HG02678 (cell line): Measurements from ENCODE around the gene TOE1.
"Not testable (repeated sequence)": the region's sequence is repeated elsewhere in the genome, so short reads cannot be mapped to it uniquely, and the experiment has no call there.

Experiments used
- ATAC-seq: cut with Tn5 transposase; IDR thresholded peaks from one replicate; pipeline ENCODE4 v1.9.1; 2021; ENCODE audit warnings: mild to moderate bottlenecking, moderate library complexity; ENCODE audit not compliant: unreplicated experiment

Gene TOE1

DNA sequence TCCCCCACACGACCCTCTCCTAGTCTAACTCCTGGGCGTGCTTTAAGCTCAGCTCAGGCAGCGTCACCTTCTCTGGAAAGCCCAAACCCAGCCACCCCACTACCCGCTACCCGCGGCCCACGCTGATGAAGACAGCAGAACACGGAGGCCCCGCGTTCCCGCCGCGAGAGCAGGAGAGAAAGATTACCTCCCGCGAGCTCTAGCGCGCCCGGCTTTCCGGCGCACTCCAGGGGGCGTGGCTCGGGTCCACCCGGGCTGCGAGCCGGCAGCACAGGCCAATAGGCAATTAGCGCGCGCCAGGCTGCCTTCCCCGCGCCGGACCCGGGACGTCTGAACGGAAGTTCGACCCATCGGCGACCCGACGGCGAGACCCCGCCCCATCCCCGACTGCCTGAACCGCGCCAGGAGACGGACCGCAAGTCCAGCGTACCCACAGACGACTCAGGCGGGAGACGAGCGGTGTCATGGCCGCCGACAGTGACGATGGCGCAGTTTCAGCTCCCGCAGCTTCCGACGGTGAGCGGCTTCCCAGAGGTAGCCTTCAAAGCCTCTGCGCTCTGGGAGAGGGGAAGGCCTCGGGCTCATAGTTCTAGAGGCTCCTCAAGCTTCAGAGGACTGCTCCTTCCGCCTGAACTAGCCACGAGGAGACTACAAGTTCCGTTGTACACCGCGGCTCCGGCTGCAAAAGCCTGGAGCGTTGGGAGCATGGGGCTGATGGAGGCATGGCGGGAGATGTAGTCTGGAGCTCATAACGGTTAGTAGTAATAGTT lies at the start of gene TOE1, which contains the start of gene MUTYH:
TSS of gene TOE1 (plus strand) at position 382 of the 770 bp plus-strand sequence. CDS start at position 465, 83 bp downstream.
TSS of gene MUTYH (minus strand) at position 652 of the 770 bp plus-strand sequence. CDS start 5,935 bp downstream, outside the sequence.
- ATAC-seq = peak; percentile 88

DNA sequence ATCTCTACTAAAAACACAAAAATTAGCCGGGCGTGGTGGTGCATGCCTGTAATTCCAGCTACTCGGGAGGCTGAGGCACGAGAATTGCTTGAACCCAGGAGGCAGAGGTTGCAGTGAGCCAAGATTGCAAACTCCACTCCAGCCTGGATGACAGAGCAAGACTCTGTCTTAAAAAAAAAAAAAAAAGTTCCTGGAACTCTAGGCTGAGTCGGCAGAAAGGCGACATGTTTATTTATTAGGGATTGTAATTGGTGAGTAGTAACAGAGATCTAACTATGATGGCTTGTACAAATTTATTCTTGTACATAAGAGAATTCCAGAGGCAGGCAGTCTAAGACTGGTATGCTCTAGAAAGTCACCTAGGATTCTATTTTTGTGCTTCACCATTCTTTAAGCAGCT lies 49.0 kb upstream of the TOE1 start:
- not testable (repeated sequence) for ATAC-seq

DNA sequence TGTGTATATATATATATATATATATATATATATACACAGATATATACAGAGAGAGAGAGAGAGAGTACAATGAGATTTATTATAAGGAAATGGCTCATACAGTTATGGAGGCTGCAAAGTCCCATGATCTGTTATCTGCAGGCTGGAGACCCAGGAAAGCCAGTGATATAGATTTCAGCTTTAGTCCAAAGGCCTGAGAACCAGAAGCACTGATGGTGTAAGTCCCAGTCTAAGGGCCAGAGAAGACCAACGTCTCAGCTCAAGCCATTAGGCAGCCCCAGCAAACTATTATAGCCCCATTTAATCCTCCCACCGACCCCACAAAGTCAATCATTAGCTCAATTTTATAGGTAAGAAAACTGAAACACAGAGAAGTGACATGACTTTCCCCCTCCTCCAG lies 48.3 kb upstream of the TOE1 start:
- no peak for ATAC-seq

DNA sequence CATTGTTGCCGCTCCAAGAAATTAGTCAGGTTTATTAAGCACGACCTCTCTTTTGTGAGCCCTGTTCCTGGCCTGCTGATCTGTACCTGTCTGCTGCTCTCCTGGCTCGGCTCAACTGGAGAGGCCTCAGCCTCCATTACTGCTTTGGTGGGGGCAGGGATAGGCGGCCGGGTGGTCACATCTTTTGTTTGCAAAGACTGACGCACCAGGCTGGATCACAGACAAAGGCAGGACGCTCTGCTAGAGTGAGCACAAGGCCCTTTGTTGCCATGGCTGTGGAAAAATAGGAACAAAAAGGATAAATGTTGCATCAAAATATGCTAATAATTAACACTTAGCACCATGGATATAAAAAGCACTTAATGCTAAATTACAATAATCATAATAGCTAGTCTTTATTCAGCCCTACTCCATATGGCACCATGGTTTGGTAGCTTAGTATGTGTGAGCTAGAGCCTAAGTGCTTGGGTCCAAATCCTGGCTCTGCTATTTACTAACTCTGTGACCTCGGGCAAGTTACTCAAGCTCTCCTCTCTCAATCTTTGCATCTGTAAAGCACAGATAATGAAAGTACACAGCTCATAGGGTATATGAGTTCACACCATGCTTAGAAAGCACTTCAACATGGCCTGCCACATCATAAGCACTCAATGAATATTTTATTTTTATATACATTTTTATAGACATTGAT lies 42.2 kb upstream of the TOE1 start:
- no peak for ATAC-seq

DNA sequence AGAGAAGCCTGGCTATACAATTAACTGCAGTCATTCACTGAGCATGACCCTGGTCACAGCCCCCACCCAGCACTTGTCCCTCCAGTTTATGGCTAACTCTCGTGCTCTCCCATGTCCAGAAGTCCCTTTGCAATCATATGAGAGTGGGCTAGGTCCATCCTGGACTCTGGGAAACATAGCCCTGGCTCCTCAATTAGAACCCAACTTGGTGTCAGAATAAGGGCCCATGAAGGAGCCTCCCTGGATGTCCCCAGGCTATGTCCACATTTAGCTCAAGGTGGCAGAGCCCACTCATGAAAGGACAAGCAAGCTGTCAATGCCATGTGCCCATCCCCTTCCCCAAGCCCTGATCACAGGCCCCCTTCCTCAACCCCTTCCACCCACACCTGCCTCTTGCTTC lies 40.7 kb upstream of the TOE1 start:
- no peak for ATAC-seq

DNA sequence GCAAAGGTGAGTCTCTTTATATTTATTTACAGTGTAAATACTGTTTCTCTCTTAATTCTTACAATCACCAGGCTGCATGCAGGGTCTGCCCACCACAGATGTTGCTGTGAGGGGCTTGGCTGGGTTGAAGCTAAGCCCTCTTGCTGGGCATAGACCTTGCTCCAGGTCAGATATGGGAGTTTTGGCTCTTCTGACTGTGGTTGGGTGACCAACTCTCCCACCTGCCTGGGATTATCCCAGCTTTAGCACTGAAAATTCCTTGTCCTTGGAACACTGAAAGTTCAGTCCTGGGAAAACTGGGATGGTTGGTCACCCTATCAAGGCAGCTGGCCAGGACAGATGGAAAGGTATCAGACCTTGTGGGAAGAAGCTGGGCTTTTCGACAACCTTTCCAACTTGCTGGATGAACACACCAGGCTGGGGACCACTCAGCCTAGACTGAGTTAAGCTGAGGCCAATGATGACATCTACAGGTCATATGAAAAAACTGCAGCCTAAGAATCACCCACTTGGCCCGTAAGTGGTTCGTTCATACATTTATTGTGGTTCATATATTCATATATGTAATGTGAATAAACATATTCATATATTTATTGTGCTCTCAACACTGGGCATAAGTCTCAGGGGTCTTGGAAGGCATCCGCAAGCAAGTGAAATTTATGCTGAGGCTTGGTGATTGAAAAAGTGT lies 39.8 kb upstream of the TOE1 start:
- ATAC-seq = no peak

DNA sequence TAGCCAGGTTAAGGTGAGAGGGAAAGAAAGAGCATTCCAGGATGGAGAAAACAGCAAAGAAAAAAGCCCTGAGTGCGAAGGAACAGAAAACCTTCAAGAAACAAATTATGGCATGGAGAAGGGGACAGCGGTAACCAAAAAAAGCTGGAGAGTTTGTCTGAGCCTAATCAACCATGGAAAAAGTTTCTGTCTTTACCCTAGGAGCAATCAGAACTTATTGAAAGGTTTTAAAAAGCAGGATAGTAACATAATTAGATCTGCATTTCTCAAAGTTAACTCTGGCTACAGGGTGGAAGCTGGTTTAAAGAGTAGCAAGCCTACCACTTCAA lies 39.3 kb upstream of the TOE1 start:
- ATAC-seq = no peak

DNA sequence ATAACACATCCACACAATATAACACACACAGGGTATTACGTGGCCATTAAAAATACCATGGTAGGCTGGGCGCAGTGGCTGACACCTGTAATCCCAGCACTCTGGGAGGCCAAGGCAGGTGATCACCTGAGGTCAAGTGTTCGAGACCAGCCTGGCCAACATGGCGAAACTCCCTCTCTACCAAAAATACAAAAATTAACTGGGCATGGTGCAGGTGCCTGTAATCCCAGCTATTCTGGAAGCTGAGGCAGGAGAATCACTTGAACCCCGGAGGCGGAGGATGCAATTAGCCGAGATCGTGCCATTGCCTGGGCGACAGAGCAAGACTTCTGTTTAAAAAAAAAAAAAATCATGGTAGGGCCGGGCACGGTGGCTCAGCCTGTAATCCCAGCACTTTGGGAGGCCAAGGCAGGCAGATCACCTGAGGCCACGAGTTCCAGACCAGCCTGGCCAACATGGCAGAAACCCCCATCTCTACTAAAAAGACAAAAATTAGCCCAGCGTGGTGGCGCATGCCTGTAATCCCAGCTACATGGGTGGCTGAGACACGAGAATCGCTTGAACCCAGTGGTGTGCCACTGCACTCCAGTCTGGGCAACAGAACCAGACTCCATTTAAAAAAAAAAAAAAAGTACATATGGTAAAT lies 37.3 kb upstream of the TOE1 start:
- no peak for ATAC-seq

DNA sequence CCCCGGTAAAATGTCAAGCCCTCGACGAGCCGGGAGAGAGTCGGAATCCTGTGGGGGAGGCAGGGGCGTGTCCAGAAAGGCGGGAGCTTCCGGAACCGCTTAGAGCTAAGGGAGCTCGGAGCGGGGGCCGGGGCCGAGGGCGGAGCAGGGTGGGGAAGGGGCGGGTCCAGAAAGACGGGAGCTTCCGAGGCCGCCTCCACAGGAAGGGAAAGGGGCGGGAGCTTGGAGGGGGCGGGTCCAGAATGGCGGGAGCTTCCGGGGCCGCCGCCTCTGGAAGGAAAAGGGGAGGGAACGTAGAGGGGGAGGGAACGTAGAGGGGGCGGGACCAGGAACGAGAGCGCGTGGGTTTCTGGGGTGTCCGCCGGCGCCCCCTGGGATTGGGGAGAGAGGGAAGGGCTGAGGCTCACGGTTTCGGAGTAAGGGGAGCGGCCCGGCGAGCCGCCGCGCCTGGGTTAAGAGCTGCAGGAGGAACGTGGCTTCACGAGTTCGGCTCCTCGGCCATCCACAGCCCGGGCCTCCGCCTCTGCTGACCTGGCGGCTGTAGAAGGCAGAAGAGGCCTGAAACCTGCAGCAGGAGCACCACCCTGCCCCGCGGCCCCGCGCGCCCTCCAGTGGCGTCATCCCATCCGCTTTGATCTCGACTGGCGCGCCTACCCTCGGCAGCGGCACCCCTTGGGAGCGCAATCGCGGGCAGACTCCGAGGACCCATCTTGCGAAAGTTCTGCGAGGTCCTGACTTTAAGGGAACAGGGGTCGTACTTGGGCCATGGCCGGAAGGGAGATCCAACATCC lies 36.3 kb upstream of the TOE1 start:
- ATAC-seq = peak; percentile 74

DNA sequence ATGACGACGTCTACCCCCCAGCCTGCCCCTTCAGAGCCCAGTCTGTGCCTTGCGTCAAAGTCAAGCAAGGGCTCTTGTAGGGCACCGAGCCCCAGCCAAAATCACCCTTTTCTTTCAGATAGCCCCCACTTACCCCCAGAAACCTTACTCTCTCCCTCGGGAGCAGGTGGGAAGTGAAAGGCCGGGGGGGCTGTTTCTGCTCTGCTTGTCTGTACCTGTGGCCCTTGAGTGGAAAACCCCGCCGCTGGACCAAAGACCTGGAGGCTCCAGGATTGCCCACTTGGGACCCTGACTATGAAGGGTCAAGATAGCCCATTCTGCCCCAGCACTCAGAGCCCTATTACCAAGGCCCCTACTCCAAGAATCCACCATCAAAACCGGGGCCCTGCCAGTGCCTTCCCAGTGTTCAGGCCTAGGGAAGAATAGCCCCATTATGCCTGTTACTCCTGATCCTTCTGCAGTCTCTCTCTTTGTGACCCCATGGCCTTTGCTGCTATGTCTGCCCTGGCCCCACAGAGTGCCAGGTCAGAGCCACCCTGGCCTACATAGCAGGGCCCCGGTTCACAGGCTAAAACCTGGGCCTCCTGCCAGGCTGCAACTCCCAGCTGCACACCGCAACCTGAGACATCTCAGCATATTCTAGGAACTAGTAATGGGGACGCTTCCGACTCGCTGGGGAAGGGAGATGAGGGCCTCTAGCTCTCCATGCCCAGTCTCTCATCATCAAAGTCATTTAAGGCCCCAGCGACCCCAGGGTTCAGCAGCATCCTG lies 35.5 kb upstream of the TOE1 start:
- no peak for ATAC-seq

DNA sequence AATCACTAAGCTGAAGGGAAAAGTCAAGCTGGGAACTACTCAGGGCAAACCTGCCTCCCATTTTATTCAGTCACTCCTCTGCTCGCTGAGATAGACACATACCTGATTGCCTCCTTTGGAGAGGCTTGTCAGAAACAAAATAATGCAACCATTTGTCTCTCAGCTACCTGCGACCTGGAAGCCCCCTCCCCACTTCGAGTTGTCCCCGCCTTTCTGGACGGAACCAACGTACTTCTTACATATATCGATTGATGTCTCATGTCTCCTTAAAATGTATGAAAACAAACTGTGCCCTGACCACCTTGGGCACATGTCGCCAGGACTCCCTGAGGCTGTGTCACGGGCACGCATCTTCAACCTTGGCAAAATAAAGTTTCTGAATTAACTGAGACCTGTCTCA lies 34.7 kb upstream of the TOE1 start:
- no peak for ATAC-seq

DNA sequence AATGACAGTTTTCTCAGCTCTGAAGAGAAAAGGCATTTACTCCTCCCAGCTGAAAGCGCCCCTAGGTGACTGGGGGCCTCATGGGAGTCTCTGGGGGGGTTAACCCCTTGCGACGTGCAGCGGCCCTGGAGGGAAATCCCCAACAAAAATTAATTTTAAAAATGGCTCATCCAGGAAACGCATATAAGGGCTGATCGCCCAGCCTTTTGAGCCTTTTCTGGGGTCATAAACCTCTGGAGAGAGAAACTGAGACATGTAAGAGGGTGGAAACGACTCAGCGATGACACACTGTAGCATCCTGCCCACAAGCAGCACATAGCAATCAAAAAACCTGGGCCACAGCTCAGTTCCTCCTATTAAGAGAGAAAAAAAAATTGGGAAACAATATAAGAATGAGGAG lies 33.7 kb upstream of the TOE1 start:
- ATAC-seq = no peak

DNA sequence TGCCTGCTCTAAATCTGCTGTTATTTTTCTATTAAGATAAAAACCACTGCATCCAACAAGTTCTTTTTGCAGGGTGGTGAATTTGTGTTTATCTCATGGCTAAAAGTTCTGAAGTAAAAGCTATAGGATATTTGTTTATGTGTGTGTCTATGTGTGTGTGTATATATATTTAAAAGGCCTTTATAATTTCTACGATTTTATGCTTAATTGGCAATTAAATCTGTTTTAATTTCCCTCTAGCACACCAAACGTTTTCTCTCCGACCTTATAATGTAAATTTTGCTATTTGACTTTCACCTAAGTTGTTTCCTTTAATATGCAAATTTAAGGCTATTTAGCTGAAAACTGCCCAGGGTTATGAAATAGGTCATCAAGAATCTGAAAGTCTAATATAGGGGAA lies 33.1 kb upstream of the TOE1 start:
- ATAC-seq = no peak

DNA sequence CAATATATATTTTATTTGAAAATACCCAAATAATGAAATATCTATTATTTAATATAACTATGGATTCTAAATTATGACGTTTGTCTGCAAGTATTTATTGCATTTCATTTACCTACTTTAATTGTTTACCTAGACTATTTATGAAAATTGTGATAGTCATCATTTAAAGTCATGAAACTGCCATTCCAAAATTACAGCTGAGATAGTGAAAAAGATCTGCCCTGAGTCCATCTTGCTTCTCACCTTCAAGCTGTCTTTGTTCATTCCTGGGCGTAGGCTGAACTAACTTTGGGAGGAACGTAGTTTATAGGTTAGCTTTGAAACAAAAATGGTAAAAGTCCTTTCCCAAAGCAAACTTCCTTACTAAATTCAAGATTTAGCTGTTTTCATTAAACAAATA lies 25.7 kb upstream of the TOE1 start:
- no peak for ATAC-seq

DNA sequence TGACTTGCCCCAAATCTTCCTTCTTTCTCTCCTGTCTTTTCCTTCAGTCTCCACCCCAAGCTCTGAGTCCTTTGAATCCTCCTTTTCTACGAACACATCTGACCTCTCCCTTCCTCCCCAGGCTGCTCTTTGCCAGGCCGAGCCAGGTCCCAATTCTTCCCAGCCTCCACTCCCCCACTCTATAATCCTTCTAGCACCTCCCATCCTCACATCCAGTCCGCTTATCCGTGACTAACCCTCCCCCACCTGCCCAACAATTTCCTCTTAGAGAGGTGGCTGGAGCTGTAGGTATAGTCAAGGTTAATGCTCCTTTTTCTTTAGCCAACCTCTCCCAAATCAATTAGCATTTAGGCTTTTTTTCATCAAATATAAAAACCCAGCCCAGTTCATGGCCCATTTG lies 22.8 kb upstream of the TOE1 start:
- no peak for ATAC-seq

DNA sequence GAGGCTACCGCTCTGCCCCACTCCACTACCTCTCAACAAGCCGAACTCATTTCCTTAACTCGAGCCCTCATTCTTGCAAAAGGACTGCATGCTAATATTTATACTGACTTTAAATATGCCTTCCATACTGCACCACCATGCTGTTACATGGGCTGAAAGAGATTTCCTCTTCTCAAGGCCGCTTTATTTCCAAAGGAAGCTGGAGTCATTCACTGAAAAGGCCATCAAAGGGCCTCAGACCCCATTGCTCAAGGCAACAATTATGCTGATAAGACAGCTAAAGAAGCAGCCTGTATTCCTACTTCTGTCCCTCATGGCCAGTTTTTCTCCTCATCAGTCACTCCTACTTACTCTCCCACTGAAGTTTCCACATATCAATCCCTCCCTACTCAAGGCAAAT lies 20.2 kb upstream of the TOE1 start:
- ATAC-seq = no peak

DNA sequence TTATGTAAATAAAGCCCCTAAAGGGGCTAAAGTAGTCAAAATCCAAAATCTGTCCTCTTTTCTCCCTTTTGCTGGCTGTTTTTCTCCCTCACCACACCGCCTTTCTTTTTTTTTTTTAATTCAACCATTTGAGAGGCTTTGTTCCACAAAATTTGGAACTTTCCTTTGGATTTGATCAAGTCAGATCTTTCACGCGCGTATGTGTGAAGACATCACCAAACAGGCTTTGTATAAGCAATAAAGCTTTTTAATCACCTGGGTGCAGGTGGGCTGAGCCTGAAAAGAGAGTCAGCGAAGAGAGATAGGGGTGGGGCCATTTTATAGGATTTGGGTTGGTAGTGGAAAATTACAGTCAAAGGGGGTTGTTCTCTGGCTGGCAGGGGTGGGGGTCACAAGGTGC lies 18.5 kb upstream of the TOE1 start:
- no peak for ATAC-seq

DNA sequence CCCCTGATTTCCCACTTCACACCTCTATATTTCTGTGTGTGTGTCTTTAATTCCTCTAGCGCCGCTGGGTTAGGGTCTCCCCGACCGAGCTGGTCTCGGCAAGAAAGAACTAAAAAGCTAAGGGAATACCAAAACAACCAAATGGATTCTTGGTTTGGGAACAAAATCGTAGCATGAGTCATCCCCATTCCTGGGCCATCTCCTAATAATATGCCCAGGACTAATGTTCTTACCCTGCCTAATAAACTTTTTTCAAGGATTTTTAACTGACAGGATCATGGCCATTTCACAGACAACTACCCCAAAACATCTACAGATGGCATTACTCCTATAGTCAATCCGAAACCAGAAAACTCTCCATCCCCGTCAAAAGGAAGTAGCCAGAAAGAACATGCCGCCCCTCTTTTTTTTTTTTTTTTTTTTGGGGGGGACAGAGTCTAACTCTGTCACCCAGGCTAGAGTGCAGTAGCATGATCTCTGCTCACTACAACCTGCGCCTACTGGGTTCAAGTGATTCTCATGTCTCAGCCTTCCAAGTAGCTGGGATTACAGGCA lies 17.4 kb upstream of the TOE1 start:
- no peak for ATAC-seq

DNA sequence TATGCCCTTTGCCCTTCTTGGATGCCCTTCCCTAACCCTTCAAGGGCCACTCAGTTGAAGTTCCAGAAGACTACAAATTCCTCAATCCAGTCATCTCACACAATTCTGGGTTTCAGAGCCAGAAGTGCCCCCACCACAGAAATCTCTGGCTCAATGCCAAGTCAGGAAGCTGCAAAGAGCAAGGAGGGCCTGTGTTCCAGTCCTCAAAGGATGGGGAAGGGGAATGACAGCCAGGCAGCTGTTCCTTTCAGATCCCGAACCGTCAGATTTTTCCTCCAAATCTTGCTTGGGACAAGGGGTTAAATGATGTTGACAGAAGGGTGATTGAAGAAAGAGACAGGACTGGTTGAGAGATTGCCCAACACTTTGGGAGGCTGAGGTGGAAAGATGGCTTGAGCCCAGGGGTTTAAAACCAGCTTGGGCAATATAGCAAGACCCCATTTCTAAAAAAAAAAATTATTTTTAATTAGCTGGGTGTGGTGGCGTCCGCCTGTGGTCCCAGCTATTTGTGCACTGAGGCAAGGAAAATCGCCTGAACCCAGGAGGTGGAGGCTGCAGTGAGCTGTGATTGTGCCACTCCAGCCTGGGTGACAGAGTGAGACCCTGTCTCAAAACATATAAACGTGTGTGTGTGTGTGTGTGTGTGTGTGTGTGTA lies 14.0 kb upstream of the TOE1 start:
- ATAC-seq = no peak
